MM.1S (cell line): Measurements from ENCODE around the gene GRPEL2.

Experiments used
- EZH2 ChIP-seq: fragments of 300-600 bp; sonication (generic); optimal IDR thresholded peaks from 2 replicates; pipeline ENCODE3; 2017; ENCODE audit warnings: low read depth, mild to moderate bottlenecking, antibody characterized with exemption, low read length, mixed read lengths
- EZH2phosphoT487 ChIP-seq: fragments of 300-600 bp; sonication (generic); IDR thresholded peaks from 2 replicates; pipeline ENCODE4 v1.6.1; 2018; ENCODE audit warnings: antibody characterized with exemption, low read length
- TF ChIP-seq, protein P1 (sequence below): fragments of 300-600 bp; sonication (generic); IDR thresholded peaks from 2 replicates; pipeline ENCODE4 v1.5.1; 2016; ENCODE audit warnings: antibody characterized with exemption, low read length, mixed read lengths

DNA sequence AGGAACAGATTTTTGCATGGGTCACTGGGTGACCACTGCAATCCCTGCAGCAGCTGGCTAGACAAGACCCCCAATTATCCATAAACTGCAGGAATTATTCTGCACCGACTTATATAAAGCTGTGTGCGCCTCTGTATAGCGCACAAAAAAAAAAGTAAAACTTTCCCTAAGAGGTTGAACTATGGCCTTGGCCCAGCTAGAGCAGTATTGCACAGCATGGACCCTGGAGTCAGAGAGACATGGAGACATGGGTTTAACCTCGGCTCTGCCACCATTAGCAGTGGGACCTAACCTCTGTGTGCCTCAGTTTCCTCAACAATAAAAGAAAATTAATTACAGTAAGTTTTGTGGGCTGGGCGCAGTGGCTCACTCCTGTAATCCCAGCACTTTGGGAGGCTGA, 17.1 kb upstream of the GRPEL2 start:
- TF ChIP-seq, protein P1, sequence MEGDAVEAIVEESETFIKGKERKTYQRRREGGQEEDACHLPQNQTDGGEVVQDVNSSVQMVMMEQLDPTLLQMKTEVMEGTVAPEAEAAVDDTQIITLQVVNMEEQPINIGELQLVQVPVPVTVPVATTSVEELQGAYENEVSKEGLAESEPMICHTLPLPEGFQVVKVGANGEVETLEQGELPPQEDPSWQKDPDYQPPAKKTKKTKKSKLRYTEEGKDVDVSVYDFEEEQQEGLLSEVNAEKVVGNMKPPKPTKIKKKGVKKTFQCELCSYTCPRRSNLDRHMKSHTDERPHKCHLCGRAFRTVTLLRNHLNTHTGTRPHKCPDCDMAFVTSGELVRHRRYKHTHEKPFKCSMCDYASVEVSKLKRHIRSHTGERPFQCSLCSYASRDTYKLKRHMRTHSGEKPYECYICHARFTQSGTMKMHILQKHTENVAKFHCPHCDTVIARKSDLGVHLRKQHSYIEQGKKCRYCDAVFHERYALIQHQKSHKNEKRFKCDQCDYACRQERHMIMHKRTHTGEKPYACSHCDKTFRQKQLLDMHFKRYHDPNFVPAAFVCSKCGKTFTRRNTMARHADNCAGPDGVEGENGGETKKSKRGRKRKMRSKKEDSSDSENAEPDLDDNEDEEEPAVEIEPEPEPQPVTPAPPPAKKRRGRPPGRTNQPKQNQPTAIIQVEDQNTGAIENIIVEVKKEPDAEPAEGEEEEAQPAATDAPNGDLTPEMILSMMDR = no peak
- TF ChIP-seq EZH2phosphoT487 (no peak), EZH2 (no peak)
